Thymus (tissue), 11 donors: ENCODE results near the gene FRMD4A. TPM values are rescaled to one million over a fixed set of nuclear protein-coding genes. Genes with fewer than 3 reads are reported as not detected.
"Not testable (repeated sequence)": the region's sequence is repeated elsewhere in the genome, so short reads cannot be mapped to it uniquely, and the experiment has no call there.

Experiments
- DNase-seq, 9 donors: peaks; one replicate each; pipeline ENCODE4 v3.0.0-alpha.2; 2013; ENCODE audit warnings: low spot score in 9 of 9, low read depth in 6 of 9, missing footprints in 1 of 9
- H3K27ac ChIP-seq, 2 donors: one replicate each; pipeline ENCODE4 v1.5.1; 2013; ENCODE audit warnings: control low read depth in 1 of 2, low read depth in 1 of 2, low read length in 1 of 2, mild to moderate bottlenecking in 1 of 2, moderate library complexity in 1 of 2
- H3K27me3 ChIP-seq, 2 donors: one replicate each; pipeline ENCODE4 v1.5.1; 2013; ENCODE audit warnings: low read length in 1 of 2; ENCODE audit not compliant: control insufficient read depth in 2 of 2, insufficient read depth in 1 of 2
- H3K36me3 ChIP-seq, 2 donors: one replicate each; pipeline ENCODE4 v1.5.1; 2013; ENCODE audit warnings: low read length in 1 of 2, mild to moderate bottlenecking in 1 of 2, moderate library complexity in 1 of 2; ENCODE audit not compliant: control insufficient read depth in 2 of 2, insufficient read depth in 2 of 2
- H3K4me1 ChIP-seq, 2 donors: one replicate each; pipeline ENCODE4 v1.5.1; 2013; ENCODE audit warnings: low read length in 2 of 2; ENCODE audit not compliant: control insufficient read depth in 2 of 2, insufficient read depth in 2 of 2
- H3K4me3 ChIP-seq, 2 donors: one replicate each; pipeline ENCODE4 v1.5.1; 2013; ENCODE audit warnings: low read length in 2 of 2, control low read depth in 1 of 2, mild to moderate bottlenecking in 1 of 2
- H3K9me3 ChIP-seq, 2 donors: one replicate each; pipeline ENCODE4 v1.5.1; 2013; ENCODE audit warnings: low read length in 1 of 2, mild to moderate bottlenecking in 1 of 2; ENCODE audit not compliant: control insufficient read depth in 2 of 2, insufficient read depth in 1 of 2
- WGBS: extraction: QIAGEN DNeasy Blood & Tissue Kit; methylation state at CpG from one replicate; pipeline ENCODE4 v1.1.7; 2013; 5-methylcytosine and 5-hydroxymethylcytosine counted together
- polyA plus RNA-seq: library from polyadenylated mRNA; stranded (reverse); fragments of 200-250 nt; gene quantifications from one replicate; pipeline ENCODE4 v1.2.3, GENCODE V29; 2013
- total RNA-seq: library from RNA; stranded (reverse); fragments of 120-200 nt; gene quantifications from one replicate; pipeline ENCODE4 v1.2.4, GENCODE V29; 2013
- donor health status: healthy.

Gene FRMD4A
- total and polyA plus RNA-seq, 2 donors, result 13.3 to 16.2 TPM

DNA sequence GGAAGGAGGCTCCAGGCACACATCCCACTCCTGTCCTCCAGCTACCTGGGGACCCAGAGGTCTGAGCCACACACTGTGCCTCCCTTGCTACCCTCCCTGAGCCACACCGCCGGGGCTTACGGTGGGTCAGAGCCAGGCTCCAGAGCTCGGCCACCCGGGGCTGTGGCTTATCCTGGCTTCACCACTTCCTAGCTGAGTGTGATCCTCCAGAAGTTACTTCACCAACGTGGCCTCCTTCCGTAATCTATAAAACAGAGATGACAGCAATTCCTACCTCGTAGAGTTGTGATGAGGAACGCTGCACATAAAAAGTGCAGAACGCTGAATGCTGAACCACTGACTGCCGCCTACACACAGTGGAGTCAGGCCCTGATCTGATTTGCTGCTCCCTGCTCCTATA, 458.9 kb downstream of the FRMD4A start:
- H3K9me3 ChIP-seq, result no peaks in the 10 kb centered on the region
- peaks cover 0 to 2% of the 10 kb centered on the region in 2 donors for H3K27me3 ChIP-seq
- peaks cover 2 to 5% of the 10 kb centered on the region in 2 donors for H3K4me1 ChIP-seq
- H3K4me3 ChIP-seq, result no peak overlapping the region
- no peak for DNase-seq
- no peak overlapping the region for H3K27ac ChIP-seq
- H3K36me3 ChIP-seq, result no peaks in the 10 kb centered on the region
- 95% methylated on average over 11 of the region's 11 CpGs for WGBS

DNA sequence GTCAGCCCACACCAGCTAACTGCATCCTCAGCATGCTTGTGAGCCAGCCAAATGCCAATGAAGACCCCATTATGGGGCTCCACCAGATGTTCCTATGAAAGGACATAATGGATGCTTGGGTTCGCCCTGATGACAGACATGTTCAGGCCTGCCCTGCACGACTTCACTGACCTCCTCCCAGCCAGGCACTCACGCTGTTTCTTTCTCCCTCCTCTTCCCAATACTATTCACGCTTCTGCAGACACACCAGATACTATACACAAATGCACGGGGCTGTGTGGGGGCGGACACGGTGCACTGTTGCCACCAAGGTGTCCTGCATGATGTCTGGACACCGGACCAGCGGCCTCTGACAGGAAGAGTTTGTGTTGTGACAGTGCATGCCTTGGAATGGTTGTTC, 459.7 kb downstream of the FRMD4A start:
- 91% methylated on average over 9 of the region's 9 CpGs for WGBS

DNA sequence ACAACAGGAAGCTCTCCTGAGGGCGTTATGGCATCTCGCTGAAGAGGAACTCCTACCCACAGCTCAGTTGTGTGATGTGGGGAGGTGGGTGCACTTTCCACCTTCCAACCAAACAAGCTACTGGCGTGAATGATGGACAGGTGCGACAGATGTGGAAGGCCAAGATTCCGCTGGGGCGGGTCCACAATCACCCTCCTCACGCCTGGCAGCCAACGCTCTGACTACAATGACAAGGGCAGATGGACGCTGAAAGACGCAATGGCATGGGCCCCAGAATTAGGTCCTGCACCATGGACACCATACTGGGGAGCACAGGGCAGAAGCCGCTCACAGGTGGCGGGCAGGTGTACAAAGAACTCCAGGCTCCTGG, 461.4 kb downstream of the FRMD4A start:
- 91% methylated on average over 12 of the region's 12 CpGs for WGBS
- Histone ChIP-seq H3K27ac (no peak overlapping the region), H3K4me3 (no peak overlapping the region), H3K4me1 (peaks cover 2 to 5% of the 10 kb centered on the region in 2 donors), H3K27me3 (peaks cover 0 to 2% of the 10 kb centered on the region in 2 donors), H3K9me3 (no peaks in the 10 kb centered on the region), H3K36me3 (no peaks in the 10 kb centered on the region)
- DNase-seq, result no peak

More for the DNA sequence above, 459.7 kb downstream of the FRMD4A start:
- H3K36me3 ChIP-seq, result no peaks in the 10 kb centered on the region
- no peak for DNase-seq
- H3K9me3 ChIP-seq, result no peaks in the 10 kb centered on the region
- H3K4me3 ChIP-seq, result no peak overlapping the region
- peaks cover 0 to 2% of the 10 kb centered on the region in 2 donors for H3K27me3 ChIP-seq
- no peak overlapping the region for H3K27ac ChIP-seq
- peaks cover 2 to 5% of the 10 kb centered on the region in 2 donors for H3K4me1 ChIP-seq

DNA sequence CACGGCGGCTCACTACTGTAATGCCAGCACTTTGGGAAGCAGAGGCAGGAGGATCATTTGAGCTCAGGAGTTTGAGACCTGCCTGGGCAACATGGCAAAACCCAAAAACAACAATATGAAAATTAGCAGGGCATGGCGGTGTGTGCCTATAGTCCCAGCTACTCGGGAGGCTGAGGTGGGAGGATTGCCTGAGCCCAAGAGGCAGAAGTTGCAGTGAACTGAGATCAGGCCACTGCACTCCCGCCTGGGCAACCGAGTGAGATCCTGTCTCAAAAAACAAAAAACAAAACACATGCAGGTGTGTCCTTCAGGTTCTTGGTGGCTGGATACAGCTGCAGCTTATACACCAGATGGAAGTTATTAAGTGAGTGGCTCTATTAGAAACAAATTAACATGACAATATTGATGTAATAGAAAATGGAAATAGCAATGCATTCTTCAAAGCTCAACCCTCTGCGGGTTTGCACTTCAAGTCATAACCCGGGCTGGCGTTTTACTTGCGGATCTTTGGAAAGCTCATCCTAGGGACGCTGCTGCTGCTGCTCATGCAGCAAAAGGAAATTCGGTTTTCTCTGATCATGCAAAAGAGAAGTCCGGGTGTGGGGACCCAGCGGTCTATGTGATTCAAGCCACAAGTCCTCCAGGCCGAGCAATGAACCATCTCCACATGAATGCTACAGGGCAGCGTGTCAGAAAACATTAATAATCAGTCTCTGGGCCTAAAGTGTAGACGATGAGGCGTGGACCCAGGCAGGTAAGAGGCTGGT, 462.0 kb downstream of the FRMD4A start:
- 95% methylated on average over 18 of the region's 18 CpGs for WGBS
- DNase-seq, result no peak
- peaks cover 0 to 2% of the 10 kb centered on the region in 2 donors for H3K27me3 ChIP-seq

DNA sequence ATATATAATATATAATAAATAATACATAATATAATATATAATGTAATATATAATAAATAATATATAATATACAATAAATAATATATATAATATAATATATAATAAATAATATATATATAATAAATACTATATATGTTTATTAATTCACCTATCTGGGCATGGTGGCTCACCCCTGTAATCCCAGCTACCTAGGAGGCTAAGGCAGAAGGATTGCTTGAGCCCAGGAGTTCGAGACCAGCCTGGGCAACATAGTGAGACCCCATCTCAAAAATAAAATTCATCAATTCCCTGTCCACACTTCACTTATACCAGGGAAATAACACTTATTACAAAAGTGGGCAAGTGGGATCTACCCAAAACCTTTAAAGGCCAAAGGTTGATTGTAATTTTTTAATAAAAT, 462.9 kb downstream of the FRMD4A start:
- H3K9me3 ChIP-seq, result no peaks in the 10 kb centered on the region
- H3K27ac ChIP-seq, result no peak overlapping the region
- H3K36me3 ChIP-seq, result no peaks in the 10 kb centered on the region
- WGBS, result 83% methylated on average over 1 of the region's 1 CpG
- no peak for DNase-seq
- peaks cover 6 to 10% of the 10 kb centered on the region in 2 donors for H3K4me1 ChIP-seq
- no peak overlapping the region for H3K4me3 ChIP-seq
- H3K27me3 ChIP-seq, result peaks cover 0 to 2% of the 10 kb centered on the region in 2 donors

More for the DNA sequence above, 462.0 kb downstream of the FRMD4A start:
- Histone ChIP-seq H3K9me3 (no peaks in the 10 kb centered on the region), H3K27ac (no peak overlapping the region), H3K4me1 (peaks cover 2 to 5% of the 10 kb centered on the region in 2 donors), H3K36me3 (no peaks in the 10 kb centered on the region), H3K4me3 (no peak overlapping the region)

DNA sequence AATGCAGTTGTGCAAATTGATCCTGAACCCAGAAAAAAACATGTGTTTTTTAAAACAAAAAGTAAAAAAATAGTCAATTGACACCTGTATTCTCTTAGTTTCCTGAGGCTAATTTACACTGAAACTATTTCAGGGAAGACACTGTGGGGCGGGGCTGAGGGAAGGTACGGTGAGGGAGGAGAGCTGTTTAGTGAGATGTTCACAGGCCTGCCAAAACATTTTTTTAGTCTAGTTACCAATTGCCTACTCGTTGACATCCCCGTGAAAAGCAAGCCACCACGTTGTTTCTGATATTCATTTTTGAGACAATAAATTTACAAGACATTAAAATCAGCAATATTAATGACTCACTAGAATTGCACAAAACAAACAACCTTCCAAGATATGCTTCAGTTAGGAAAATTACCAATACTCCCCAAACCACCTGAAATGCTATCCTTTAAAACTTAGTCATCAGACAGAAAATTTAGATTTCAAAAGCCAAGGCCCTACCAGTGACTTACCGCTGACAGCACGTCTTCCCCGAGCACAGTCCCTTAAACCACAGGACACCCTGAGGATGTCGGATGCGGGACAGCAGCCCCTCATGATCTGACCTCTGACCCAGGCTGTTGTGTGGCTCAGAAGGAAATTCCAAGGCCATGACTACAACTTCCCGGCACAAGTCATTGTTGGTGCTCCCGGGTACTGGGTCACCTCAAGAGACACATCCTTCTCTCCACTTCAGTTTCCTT, 464.8 kb downstream of the FRMD4A start:
- no peaks in the 10 kb centered on the region for H3K9me3 ChIP-seq
- no peak overlapping the region for H3K27ac ChIP-seq

DNA sequence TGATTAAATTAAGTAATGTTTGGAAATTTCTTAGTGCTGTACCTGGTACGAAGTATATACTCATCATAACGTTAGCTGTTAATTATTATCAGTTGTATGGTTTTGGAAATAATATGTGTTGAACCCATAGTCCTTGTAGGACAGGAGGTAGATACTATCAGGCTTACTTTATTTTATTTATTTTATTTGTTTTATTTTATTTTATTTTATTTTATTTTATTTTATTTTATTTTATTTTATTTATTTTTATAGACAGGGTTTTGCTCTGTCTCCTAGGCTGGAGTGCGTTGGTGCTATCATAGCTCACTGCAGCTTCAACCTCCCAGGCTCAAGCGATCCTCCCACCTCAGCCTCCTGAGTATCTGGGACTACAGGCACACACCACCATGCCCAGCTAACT, 465.5 kb downstream of the FRMD4A start:
- WGBS, result 97% methylated on average over 4 of the region's 4 CpGs
- H3K9me3 ChIP-seq, H3K36me3 ChIP-seq, DNase-seq, H3K27me3 ChIP-seq, H3K27ac ChIP-seq, H3K4me3 ChIP-seq: not testable (repeated sequence)
- peaks cover 8 to 14% of the 10 kb centered on the region in 2 donors for H3K4me1 ChIP-seq

More for the DNA sequence above, 464.8 kb downstream of the FRMD4A start:
- 93% methylated on average over 12 of the region's 12 CpGs for WGBS
- H3K36me3 ChIP-seq, result no peaks in the 10 kb centered on the region
- no peak overlapping the region for H3K4me3 ChIP-seq
- DNase-seq, result no peak
- peaks cover 0 to 1% of the 10 kb centered on the region in 2 donors for H3K27me3 ChIP-seq
- H3K4me1 ChIP-seq, result peaks cover 8 to 14% of the 10 kb centered on the region in 2 donors

DNA sequence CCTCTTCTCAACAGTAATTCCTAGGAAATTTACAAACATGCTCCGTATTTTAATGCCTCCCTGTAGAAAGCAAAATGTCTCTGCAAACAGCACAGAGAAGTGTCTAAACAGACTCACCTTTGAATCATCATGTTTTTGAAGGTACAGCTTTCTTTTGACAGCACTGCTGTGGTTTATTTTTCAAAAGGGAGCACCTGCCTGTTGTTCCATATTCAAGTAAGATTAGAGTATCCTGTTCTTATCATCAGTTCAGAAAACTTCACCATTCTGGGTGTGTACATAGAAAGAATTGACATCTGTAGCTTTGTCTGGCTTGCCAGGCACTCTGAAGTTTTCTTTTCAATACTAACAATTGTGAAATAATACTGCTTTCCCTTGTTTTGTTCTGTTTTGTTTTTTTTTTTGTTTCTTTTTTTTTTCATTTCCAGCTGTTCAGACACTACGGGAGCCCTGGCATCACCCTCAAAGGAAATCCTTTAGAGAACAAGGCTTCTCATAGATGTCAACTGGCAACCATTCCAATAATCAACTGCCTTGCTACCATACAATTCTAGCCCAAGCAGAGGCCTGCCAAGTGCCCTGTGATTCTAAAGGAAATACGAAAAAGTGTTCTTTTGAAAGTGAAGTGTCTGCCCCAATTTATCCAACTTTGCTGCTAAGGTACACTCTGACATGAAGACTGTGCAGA, 468.0 kb downstream of the FRMD4A start:
- Histone ChIP-seq H3K9me3 (no peaks in the 10 kb centered on the region), H3K27me3 (peaks cover 0 to 4% of the 10 kb centered on the region in 2 donors), H3K27ac (peak overlapping the region; percentile 65 to 81), H3K4me1 (peaks cover 5 to 11% of the 10 kb centered on the region in 2 donors), H3K4me3 (no peak overlapping the region), H3K36me3 (no peaks in the 10 kb centered on the region)
- DNase-seq, result peak; percentile 19 to 86 (median 51)
- WGBS, result 48% methylated on average over 3 of the region's 3 CpGs

DNA sequence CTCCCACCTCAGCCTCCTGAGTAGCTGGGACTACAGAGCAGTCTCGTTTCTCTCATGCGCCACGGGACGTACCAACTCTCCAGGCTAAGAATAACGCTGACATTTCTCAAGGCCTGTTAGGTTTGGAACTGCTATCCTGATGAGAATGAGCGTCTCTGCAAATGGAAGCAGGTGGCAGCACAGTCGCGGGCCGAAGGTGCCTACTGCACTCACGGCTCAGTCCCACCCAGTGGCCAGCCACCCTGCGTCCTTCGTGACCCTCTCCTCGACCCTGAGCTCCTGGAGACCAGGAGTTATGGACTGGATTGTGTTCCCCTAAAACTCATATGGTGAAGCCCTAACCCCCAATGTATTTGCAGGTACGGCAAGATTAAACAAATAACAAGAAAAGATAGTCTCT, 469.8 kb downstream of the FRMD4A start:
- no peak for DNase-seq
- Histone ChIP-seq H3K4me1 (peaks cover 5 to 11% of the 10 kb centered on the region in 2 donors), H3K27me3 (peaks cover 0 to 4% of the 10 kb centered on the region in 2 donors), H3K4me3 (no peak overlapping the region), H3K36me3 (no peaks in the 10 kb centered on the region), H3K9me3 (no peaks in the 10 kb centered on the region), H3K27ac (no peak overlapping the region)
- WGBS, result 98% methylated on average over 14 of the region's 14 CpGs
